ENCODE results near the gene SLC46A3. TPM values are rescaled to one million over a fixed set of nuclear protein-coding genes. Genes with fewer than 3 reads are reported as not detected.
A peak's percentile ranks its signal among the peaks of the same experiment; 100 is the strongest.

The SLC46A3 gene
- polyA plus RNA-seq, 1 experiment: 5.9 TPM

DNA sequence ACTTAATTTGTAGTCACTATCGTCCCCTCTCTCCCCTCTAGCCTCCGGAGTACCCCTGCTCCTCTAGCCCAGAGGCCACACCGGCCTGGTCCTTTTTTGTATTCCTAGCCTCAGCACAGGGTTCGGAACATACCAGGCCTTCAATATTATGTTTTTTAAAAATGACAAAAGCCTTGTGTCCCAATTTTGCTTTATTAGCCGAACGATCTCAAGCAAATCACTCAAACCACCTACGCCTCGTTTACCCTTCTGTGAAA, 60.3 kb downstream of the SLC46A3 start:
- Histone ChIP-seq H3K4me3 (ENCODE audit: low read depth, low read length) (peak overlapping the region; percentile 61), H3K36me3 (ENCODE audit: control insufficient read depth, insufficient read depth, low read length) (no peaks in the 10 kb centered on the region; the same call in none of the 2 replicates), H3K27me3 (ENCODE audit: control insufficient read depth, insufficient read depth, low read length) (no peaks in the 10 kb centered on the region)
- ChIA-PET POLR2A (interaction anchor here (0.6 kb wide), 2 partner anchors 138 to 323 kb away, joined by 3 read pairs; no protein-coding TSS in a partner anchor), CTCF (interaction anchor here (1.0 to 1.9 kb wide), 6 partner anchors 18 to 344 kb away, joined by 3 to 5 read pairs (median 4); no protein-coding TSS in a partner anchor)
- TF ChIP-seq, protein P1, sequence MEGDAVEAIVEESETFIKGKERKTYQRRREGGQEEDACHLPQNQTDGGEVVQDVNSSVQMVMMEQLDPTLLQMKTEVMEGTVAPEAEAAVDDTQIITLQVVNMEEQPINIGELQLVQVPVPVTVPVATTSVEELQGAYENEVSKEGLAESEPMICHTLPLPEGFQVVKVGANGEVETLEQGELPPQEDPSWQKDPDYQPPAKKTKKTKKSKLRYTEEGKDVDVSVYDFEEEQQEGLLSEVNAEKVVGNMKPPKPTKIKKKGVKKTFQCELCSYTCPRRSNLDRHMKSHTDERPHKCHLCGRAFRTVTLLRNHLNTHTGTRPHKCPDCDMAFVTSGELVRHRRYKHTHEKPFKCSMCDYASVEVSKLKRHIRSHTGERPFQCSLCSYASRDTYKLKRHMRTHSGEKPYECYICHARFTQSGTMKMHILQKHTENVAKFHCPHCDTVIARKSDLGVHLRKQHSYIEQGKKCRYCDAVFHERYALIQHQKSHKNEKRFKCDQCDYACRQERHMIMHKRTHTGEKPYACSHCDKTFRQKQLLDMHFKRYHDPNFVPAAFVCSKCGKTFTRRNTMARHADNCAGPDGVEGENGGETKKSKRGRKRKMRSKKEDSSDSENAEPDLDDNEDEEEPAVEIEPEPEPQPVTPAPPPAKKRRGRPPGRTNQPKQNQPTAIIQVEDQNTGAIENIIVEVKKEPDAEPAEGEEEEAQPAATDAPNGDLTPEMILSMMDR (IDR thresholded peaks at IDR 0.05; ENCODE audit: insufficient read depth, low read depth, low read length): no peak
- DNase-seq (ENCODE audit: low read depth): no peak

DNA sequence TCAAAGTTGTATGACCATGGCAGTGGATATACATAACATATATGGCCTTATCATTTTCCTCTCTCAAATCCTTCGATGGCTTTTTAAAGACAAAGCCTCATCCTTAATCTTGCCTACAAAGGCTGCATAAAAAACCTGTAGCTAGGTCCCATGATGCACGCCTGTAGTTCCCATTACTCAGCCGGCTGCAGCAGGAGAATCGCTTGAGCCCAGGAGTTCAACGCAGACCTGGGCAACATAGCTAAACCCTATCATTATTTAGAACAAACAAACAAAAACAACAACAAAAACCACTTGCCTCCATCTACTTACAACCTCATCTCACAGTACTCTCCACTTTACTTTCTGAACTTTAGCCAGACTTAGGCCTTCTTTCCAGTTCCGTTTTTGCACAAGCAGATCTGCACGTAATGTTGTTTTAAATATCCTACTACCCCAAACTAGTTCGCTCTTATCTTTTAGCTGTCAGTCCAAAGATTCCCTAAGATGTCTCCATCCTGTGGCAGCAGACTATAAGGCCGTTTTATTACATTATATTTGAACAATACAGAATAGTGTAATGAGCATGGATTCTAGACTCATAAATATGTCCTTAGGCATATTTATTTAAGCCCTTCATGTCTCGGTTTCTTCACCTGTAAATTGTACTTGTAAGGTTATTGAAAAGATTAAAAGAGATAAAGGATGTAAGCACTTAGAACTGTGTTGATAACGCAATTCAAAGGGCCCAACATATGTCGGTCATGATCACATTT, 60.8 kb downstream of the SLC46A3 start:
- ChIA-PET POLR2A (interaction anchor here (0.6 kb wide), 2 partner anchors 138 to 322 kb away, joined by 3 read pairs; no protein-coding TSS in a partner anchor), CTCF (interaction anchor here (0.6 to 1.9 kb wide), 7 partner anchors 17 to 343 kb away, joined by 3 to 5 read pairs (median 4); no protein-coding TSS in a partner anchor)
- no peak for DNase-seq (ENCODE audit: low read depth)
- peak overlapping the region; percentile 61 for H3K4me3 ChIP-seq (ENCODE audit: low read depth, low read length)
- H3K27me3 ChIP-seq (ENCODE audit: control insufficient read depth, insufficient read depth, low read length): no peaks in the 10 kb centered on the region
- no peaks in the 10 kb centered on the region; the same call in none of the 2 replicates for H3K36me3 ChIP-seq (ENCODE audit: control insufficient read depth, insufficient read depth, low read length)
- TF ChIP-seq, protein P1 (IDR thresholded peaks at IDR 0.05; ENCODE audit: insufficient read depth, low read depth, low read length): no peak

DNA sequence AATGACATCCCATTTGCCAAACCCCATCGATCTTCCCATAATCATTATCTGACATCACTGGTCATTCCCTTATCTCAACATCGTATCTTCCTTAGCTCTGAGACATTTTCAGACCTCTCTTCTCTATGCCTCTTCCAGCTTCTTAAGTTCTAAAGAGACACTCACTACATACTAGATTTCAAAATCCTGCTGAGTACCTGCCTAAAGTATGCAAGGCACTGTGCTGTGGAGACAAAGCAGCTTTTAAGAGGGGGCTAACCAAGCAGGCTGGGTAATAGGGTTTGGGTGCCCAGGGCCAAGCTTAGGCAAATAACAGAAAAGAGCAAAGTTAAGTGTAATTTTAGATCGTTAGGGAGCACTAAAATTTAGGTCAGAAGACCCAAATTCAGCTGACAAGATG, 63.2 kb downstream of the SLC46A3 start:
- ChIA-PET CTCF (interaction anchor here (0.7 to 2.6 kb wide), 8 partner anchors 16 to 1572 kb away, joined by 3 to 14 read pairs (median 3); no protein-coding TSS in a partner anchor), POLR2A (interaction anchor here (1.1 kb wide), 1 partner anchor 19 kb away, joined by 3 read pairs; no protein-coding TSS in a partner anchor)
- Histone ChIP-seq H3K4me3 (ENCODE audit: low read depth, low read length) (no peak overlapping the region), H3K27me3 (ENCODE audit: control insufficient read depth, insufficient read depth, low read length) (no peaks in the 10 kb centered on the region), H3K36me3 (ENCODE audit: control insufficient read depth, insufficient read depth, low read length) (no peaks in the 10 kb centered on the region; the same call in 1 of the 2 replicates)
- peak; percentile 47 for DNase-seq (ENCODE audit: low read depth)
- TF ChIP-seq, protein P1 (IDR thresholded peaks at IDR 0.05; ENCODE audit: insufficient read depth, low read depth, low read length): no peak

DNA sequence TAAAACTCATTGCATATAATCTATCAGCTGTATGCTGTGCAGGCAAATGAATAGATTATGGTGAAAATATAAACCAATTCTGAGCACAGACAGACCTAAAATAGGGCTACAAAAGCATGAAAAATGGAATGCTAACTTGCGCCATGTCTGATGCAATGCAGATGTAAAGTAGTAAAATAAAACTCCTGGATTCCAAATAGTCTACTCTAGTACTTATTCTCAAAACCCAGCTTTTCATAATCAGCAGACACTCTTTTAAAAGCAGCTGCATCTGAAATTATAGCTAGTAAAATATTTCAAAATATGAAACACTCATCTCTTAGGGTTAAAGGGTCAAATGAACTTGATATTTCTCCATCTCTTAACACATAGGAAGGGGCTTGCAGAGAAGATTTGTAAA, 64.5 kb downstream of the SLC46A3 start:
- ChIA-PET CTCF (interaction anchor here (1.9 kb wide), 1 partner anchor 15 kb away, joined by 6 read pairs; no protein-coding TSS in a partner anchor), POLR2A (interaction anchor here (1.0 kb wide), 1 partner anchor 18 kb away, joined by 9 read pairs; no protein-coding TSS in a partner anchor)
- peak; percentile 29 for DNase-seq (ENCODE audit: low read depth)

DNA sequence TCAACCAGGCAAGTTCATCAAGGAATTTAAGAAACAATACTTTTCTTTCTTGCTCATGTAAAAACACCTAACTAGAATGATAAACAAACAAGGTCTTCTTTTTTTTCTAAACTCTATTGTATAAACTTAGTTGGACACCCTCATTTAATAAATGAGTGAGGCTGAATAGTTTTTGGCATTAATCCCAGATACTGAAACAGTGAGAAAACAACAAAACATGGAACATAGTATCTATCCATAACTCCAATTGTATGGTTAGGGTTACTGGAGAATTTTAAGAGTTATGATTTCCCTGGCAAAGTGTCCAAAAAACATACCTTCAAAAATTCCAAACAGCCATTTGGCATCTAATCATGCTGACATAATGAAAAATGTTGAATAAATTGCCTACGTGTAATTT, 65.7 kb downstream of the SLC46A3 start:
- TF ChIP-seq, protein P1 (IDR thresholded peaks at IDR 0.05; ENCODE audit: insufficient read depth, low read depth, low read length): no peak
- Histone ChIP-seq H3K36me3 (ENCODE audit: control insufficient read depth, insufficient read depth, low read length) (no peaks in the 10 kb centered on the region; the same call in 1 of the 2 replicates), H3K27me3 (ENCODE audit: control insufficient read depth, insufficient read depth, low read length) (no peaks in the 10 kb centered on the region), H3K4me3 (ENCODE audit: low read depth, low read length) (no peak overlapping the region)
- ChIA-PET POLR2A (no interaction called here), CTCF (interaction anchor here (1.1 kb wide), 1 partner anchor 321 kb away, joined by 3 read pairs; no protein-coding TSS in a partner anchor)
- no peak for DNase-seq (ENCODE audit: low read depth)

More for the DNA sequence above, 64.5 kb downstream of the SLC46A3 start:
- Histone ChIP-seq H3K27me3 (ENCODE audit: control insufficient read depth, insufficient read depth, low read length) (no peaks in the 10 kb centered on the region), H3K4me3 (ENCODE audit: low read depth, low read length) (no peak overlapping the region), H3K36me3 (ENCODE audit: control insufficient read depth, insufficient read depth, low read length) (no peaks in the 10 kb centered on the region; the same call in 1 of the 2 replicates)
- TF ChIP-seq, protein P1 (IDR thresholded peaks at IDR 0.05; ENCODE audit: insufficient read depth, low read depth, low read length): no peak

Measured in BJ (cell line).